Stimulated activated CD8-positive, alpha-beta memory T cell treated with anti-CD3 and anti-CD28 coated beads, Interleukin-7, amount 100 ng/mL, for 48 hours (primary cell): Measurements from ENCODE around the gene ABHD17A.

Experiments
- DNase-seq, 2 donors: peaks; one replicate each; pipeline ENCODE4 v3.0.0-alpha.2; 2020; ENCODE audit warnings: low read depth in 1 of 2; ENCODE audit errors: extremely low read depth in 1 of 2

The ABHD17A gene

DNA sequence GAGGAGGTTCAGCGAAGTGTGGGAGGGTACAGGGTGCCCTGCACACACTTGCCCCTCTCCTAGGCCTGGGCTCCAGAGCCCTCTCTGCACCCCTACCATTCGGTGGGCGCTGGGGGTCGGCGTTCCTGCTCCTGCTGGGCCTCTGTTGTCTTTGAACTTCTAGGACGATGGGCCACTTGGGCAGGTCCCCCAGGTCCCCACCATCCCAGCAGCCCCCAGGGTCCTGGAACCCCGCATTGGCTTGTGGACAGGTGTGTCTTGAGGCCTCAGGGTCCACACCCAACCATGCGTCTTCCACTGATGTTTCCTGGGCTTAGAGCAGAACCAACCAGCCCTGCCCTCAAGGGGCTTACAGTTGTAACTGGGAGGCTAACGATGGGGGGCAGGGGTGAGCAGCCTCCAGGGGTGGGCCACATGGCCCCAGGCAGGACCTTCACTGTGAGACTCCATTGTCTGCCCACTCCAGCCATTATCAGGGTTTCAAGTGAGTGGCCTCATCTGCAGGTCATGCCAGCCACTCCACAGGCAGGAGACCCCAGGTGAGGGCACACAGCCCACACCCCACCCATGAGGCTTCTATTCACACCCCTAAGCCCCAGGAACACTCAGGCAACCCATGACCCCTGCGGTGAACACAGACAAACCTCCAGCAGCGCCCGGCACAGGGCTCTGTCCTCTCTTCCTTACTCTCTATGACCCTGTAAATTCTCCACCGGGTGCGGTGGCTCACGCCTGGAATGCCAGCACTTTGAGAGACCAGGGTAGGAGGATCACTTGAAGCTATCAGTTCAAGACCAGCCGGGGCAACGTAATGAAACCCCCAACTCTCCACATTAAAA, 19.9 kb downstream of the ABHD17A start:
- no peak for DNase-seq

DNA sequence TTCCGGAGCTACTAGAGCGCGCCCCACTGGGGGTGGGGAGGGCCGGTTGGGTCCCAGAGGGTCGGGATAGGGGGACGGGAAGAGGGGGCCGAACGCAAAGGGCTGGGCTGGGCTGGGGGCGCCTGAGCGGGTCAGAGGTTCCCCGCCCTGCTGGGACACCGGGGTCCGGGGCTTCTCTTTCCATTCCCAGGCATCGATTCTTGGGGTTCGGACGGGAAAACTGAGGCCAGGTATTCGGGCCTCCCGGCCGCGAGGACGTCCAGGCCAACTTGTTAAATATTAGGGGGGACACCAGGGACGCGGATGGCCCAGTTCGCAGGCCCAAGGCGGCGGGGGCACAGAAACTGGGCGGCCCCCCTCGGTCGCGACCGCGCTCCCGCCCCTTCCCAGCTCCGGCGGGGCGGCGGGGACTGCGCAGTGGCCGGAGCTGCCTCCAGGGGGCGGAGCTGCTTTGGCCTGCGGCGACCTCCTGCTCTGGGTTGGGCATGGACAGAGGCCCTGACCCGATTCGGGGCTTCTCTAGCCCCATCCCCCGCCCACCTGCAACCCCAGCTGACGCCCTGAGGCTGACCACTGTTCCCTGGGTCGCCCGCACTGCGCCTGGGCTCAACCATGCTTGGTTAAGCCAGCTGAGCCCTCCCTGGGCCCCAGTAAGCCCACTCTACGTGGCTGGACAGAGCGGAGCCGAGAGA, 20.7 kb downstream of the ABHD17A start:
- no peak for DNase-seq

- peak; percentile 90 to 92 for DNase-seq
Observed at GRCh38 chr19:1863638-1864479, 21.4 kb downstream of the ABHD17A start.

GRCh38 chr19:1863328-1863637, 22.0 kb downstream of the ABHD17A start, which contains the start of gene KLF16:
TSS of gene KLF16 (minus strand) at chr19:1863579. CDS start at chr19:1863497, 82 bp downstream.
- no peak for DNase-seq

GRCh38 chr19:1862424-1863327, 22.6 kb downstream of the ABHD17A start:
- no peak for DNase-seq

GRCh38 chr19:1862068-1862423, 23.2 kb downstream of the ABHD17A start:
- no peak for DNase-seq

DNA sequence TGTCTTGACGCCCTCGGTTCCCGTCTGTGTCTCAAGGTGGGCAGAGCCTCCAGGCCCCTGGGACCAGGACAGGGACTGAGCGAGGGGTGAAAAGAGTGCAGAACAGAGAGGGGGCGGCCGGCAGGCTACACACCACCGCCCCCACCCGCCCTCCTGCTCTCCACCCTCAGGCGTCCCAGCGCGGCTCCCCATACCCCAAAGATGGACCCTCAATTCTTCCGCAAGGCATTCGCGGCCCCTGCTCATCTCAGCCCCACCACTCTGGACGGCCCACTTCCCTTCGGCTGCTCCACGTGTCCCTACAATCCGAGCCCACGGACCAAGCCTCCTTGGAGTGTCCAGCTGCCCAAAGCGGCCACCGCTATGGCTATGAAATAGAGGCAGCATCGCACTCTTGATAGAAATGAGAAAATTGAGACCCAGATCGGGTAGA, 23.7 kb downstream of the ABHD17A start:
- DNase-seq = no peak

- no peak for DNase-seq
Observed at GRCh38 chr19:1860821-1861598, 24.3 kb downstream of the ABHD17A start.

DNA sequence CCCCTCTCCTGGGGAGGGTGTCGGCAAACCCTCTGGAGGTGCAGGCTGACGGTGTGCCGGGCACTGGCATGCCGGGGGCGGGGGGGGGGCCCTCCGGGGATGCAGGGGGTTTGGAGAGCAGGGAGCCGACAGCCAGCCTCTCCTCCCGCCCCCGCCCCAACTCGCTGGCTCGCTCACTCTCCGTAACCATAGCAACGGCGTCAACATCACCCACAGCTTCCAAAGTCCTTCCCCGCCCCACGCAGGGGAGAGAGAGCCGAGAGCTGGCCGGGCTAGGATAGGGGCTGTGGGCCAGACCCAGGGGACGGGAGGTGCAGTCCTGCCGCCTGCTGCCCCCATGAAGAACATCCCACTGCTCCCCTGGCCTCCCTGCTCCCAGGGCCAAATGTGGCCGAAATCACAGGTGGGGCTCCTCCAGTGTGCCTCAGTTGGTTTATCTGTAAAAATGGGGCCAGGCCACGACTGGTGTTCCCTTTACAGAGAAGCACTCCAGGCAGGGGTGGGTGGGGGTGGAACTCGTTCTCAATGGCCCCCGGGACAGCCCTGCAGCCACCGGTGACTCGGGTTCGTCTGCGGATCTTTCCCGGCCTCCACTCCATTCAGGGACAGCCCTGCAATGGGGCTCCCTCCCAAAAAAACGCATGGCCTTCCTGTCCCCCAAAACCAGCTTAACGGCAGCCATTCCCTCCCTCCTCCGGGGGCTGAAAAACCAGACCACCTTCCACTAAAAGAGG, 25.1 kb downstream of the ABHD17A start:
- DNase-seq = no peak

DNA sequence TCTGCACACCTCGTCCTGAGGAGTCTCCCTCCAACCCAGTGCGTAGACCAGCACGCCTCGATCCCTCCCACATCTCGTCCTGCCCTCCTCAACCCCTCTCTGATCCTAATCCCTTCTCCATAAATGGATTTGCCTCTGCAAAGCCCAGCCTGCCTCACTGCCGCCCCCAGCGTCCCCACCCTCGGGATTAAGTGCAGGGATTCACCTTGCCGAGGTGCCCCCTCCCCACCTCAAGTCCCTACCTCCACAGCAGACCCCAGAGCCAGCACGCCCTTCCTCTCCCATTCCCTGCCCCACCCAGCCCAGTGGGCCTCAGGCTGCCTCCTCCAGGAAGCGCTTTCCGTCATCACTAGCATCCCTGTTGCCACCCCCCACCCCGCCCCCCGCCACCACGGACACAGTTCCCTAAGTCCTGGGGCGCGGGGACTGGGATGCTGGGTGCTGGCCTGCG, 25.9 kb downstream of the ABHD17A start:
- no peak for DNase-seq

DNA sequence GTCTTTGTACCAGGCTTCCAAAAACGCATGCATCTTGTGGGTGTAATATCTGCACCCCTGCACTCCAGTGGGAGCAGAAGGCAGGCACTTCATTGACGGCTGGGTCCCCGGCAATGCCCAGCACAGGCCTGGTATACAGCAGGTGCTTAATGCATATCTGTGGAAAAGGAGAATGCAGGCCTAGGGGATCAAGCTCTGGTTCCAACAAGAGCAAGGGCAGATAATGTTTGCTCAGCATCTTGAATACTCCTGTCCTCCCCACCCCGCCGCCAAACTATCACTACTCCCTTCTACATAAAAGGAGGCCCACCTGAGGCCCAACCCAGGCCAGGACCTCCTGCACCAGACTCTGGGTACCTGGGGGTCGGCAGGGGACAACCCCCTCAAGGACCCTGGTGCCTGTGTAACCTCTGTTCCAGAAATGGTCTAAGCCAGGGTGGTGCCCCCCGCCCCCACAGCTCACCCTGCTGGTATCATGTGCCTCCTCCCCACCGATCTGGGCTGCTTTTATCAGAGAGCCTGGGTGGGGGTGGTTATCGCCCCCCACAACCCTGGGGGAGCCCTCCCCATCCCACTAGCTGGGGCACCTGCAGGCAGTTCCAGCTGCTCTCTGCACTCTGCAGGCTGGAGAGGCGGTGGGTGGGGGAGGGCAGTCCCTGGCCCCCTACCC, 26.7 kb downstream of the ABHD17A start:
- no peak for DNase-seq

DNA sequence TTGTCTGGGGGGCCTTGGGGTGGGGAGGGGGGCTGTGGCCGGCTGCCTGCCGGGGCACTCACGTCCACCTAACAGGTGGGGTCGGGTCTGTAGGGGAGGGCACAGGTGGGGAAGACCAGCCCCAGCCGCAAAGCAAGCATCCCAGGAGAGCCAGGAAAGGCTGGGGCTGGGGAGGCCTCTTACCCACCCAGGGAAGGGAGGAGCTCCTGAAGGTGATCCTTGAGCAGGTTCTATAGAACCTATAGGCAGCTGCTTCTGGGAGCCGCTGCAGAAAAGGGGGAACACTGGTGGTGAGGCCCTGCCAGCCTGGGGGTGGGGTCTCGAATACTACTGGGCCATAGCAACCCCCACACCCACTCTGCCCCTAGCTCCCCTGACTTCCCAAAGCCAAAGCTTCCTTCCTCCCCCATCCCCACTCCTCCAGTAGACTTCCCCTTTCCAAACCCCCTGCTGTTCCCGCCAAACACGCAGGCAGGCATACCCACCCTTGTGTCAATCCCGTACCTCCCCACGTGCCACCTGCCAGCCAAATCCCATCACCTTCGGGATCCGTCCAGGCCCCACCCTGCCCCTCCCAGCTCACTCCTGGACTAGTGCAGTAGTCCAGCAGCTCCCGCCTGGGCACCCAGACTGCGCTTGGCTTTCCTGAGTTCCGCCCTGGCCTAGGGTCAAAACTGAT, 27.5 kb downstream of the ABHD17A start:
- no peak for DNase-seq

GRCh38 chr19:1856698-1857603, 28.3 kb downstream of the ABHD17A start:
- no peak for DNase-seq

GRCh38 chr19:1856345-1856697, 29.0 kb downstream of the ABHD17A start:
- DNase-seq = no peak

- DNase-seq = no peak
Observed at GRCh38 chr19:1855828-1856255, 29.5 kb downstream of the ABHD17A start.

- DNase-seq = peak; percentile 76 to 83
Observed at GRCh38 chr19:1855040-1855827, 30.1 kb downstream of the ABHD17A start.
